Activated T-cell treated with anti-CD3 and anti-CD28 coated beads, Interleukin-2, amount 50 U/mL, for 4 hours (primary cell): Measurements from ENCODE around the gene WDR13. TPM values are rescaled to one million over a fixed set of nuclear protein-coding genes. Genes with fewer than 3 reads are reported as not detected.
"Not testable (repeated sequence)": the region's sequence is repeated elsewhere in the genome, so short reads cannot be mapped to it uniquely, and the experiment has no call there.

Experiments used
- ATAC-seq, 2 donors: fragments of 200-7000 bp; cut with Tn5 transposase; one replicate each; pipeline ENCODE4 v1.10.0; 2021
- DNase-seq: peaks from one replicate; pipeline ENCODE4 v3.0.0-alpha.2; 2020
- H3K27me3 Mint-ChIP-seq: one replicate; pipeline ENCODE4 v1.8.0; 2021; ENCODE audit warnings: low read depth, mixed read lengths
- H3K36me3 Mint-ChIP-seq: one replicate; pipeline ENCODE4 v1.8.0; 2022; ENCODE audit warnings: mixed read lengths; ENCODE audit not compliant: insufficient read depth
- H3K4me1 Mint-ChIP-seq: one replicate; pipeline ENCODE4 v1.8.0; 2021; ENCODE audit warnings: low read depth, mixed read lengths
- H3K4me3 Mint-ChIP-seq: one replicate; pipeline ENCODE4 v1.8.0; 2021; ENCODE audit warnings: mild to moderate bottlenecking, moderate library complexity, mixed read lengths
- H3K9me3 Mint-ChIP-seq: one replicate; pipeline ENCODE4 v1.8.0; 2021; ENCODE audit warnings: mixed read lengths
- total RNA-seq, 3 donors: library from RNA; stranded (reverse); gene quantifications; one replicate each; pipeline ENCODE4 v1.2.1, GENCODE V29; 2021

Gene WDR13
- total RNA-seq, 3 donors from 2014 or later: 36.4 to 49.5 (median 36.9) TPM

- ATAC-seq (no peak), DNase-seq (no peak)
- H3K36me3 Mint-ChIP-seq: no peaks in the 10 kb centered on the region
- no peak overlapping the region for H3K4me3 Mint-ChIP-seq
- peaks cover 2% of the 10 kb centered on the region for H3K27me3 Mint-ChIP-seq
- no peaks in the 10 kb centered on the region for H3K9me3 Mint-ChIP-seq
- no peaks in the 10 kb centered on the region for H3K4me1 Mint-ChIP-seq
Measured at GRCh38 chrX:48611703-48612102, 14.4 kb downstream of the WDR13 start.

GRCh38 chrX:48613502-48614160, 16.3 kb downstream of the WDR13 start:
- ATAC-seq: no peak
- Mint-ChIP-seq H3K4me1 (no peaks in the 10 kb centered on the region), H3K9me3 (no peaks in the 10 kb centered on the region), H3K4me3 (no peak overlapping the region), H3K36me3 (no peaks in the 10 kb centered on the region), H3K27me3 (peaks cover 5% of the 10 kb centered on the region)
- DNase-seq: no peak

GRCh38 chrX:48616576-48616975, 19.3 kb downstream of the WDR13 start:
- Mint-ChIP-seq H3K36me3 (no peaks in the 10 kb centered on the region), H3K4me1 (no peaks in the 10 kb centered on the region), H3K4me3 (no peak overlapping the region), H3K9me3 (no peaks in the 10 kb centered on the region), H3K27me3 (peaks cover 5% of the 10 kb centered on the region)
- ATAC-seq (no peak), DNase-seq (no peak)

GRCh38 chrX:48617542-48618340, 20.4 kb downstream of the WDR13 start:
- no peak for DNase-seq
- peaks cover 5% of the 10 kb centered on the region for H3K27me3 Mint-ChIP-seq
- H3K9me3 Mint-ChIP-seq: no peaks in the 10 kb centered on the region
- no peaks in the 10 kb centered on the region for H3K36me3 Mint-ChIP-seq
- H3K4me1 Mint-ChIP-seq: no peaks in the 10 kb centered on the region
- H3K4me3 Mint-ChIP-seq: no peak overlapping the region
- ATAC-seq: no peak

GRCh38 chrX:48626401-48627298, 29.4 kb downstream of the WDR13 start:
- H3K4me1 Mint-ChIP-seq: peaks cover 5% of the 10 kb centered on the region
- no peaks in the 10 kb centered on the region for H3K27me3 Mint-ChIP-seq
- no peak overlapping the region for H3K4me3 Mint-ChIP-seq
- ATAC-seq (no peak), DNase-seq (no peak)
- H3K9me3 Mint-ChIP-seq: no peaks in the 10 kb centered on the region
- no peaks in the 10 kb centered on the region for H3K36me3 Mint-ChIP-seq

GRCh38 chrX:48631376-48632090, 34.2 kb downstream of the WDR13 start:
- no peak overlapping the region for H3K4me3 Mint-ChIP-seq
- no peaks in the 10 kb centered on the region for H3K27me3 Mint-ChIP-seq
- DNase-seq (peak; percentile 46), ATAC-seq (peak; percentile 76 to 86)
- H3K9me3 Mint-ChIP-seq: no peaks in the 10 kb centered on the region
- H3K36me3 Mint-ChIP-seq: no peaks in the 10 kb centered on the region
- peaks cover 8% of the 10 kb centered on the region for H3K4me1 Mint-ChIP-seq

- Mint-ChIP-seq H3K4me3 (no peak overlapping the region), H3K9me3 (no peaks in the 10 kb centered on the region), H3K4me1 (peaks cover 8% of the 10 kb centered on the region), H3K36me3 (no peaks in the 10 kb centered on the region), H3K27me3 (no peaks in the 10 kb centered on the region)
- DNase-seq: no peak
- ATAC-seq: no peak
Measured at GRCh38 chrX:48632207-48632606, 34.9 kb downstream of the WDR13 start.

GRCh38 chrX:48636301-48636700, 39.0 kb downstream of the WDR13 start:
- H3K4me3 Mint-ChIP-seq: no peak overlapping the region
- DNase-seq (no peak), ATAC-seq (no peak)
- H3K4me1 Mint-ChIP-seq: peaks cover 6% of the 10 kb centered on the region
- no peaks in the 10 kb centered on the region for H3K9me3 Mint-ChIP-seq
- no peaks in the 10 kb centered on the region for H3K36me3 Mint-ChIP-seq
- no peaks in the 10 kb centered on the region for H3K27me3 Mint-ChIP-seq

GRCh38 chrX:48636776-48637175, 39.5 kb downstream of the WDR13 start:
- Mint-ChIP-seq H3K36me3 (no peaks in the 10 kb centered on the region), H3K4me1 (peaks cover 2% of the 10 kb centered on the region), H3K4me3 (no peak overlapping the region), H3K27me3 (no peaks in the 10 kb centered on the region), H3K9me3 (no peaks in the 10 kb centered on the region)
- ATAC-seq: no peak
- no peak for DNase-seq

GRCh38 chrX:48645669-48646068, 48.4 kb downstream of the WDR13 start:
- no peak for ATAC-seq
- Mint-ChIP-seq H3K4me3 (no peak overlapping the region), H3K36me3 (no peaks in the 10 kb centered on the region), H3K9me3 (no peaks in the 10 kb centered on the region), H3K27me3 (no peaks in the 10 kb centered on the region), H3K4me1 (peaks cover 2% of the 10 kb centered on the region)
- no peak for DNase-seq

GRCh38 chrX:48648336-48648751, 51.1 kb downstream of the WDR13 start:
- Mint-ChIP-seq H3K9me3 (no peaks in the 10 kb centered on the region), H3K4me1 (peaks cover 3% of the 10 kb centered on the region), H3K27me3 (no peaks in the 10 kb centered on the region), H3K36me3 (no peaks in the 10 kb centered on the region), H3K4me3 (no peak overlapping the region)
- ATAC-seq (peak; percentile 43 to 52), DNase-seq (peak; percentile 9)

- Mint-ChIP-seq H3K4me1 (peaks cover 3% of the 10 kb centered on the region), H3K9me3 (no peaks in the 10 kb centered on the region), H3K4me3 (no peak overlapping the region), H3K36me3 (no peaks in the 10 kb centered on the region), H3K27me3 (no peaks in the 10 kb centered on the region)
- no peak for DNase-seq
- ATAC-seq: no peak
Measured at GRCh38 chrX:48649102-48649501, 51.8 kb downstream of the WDR13 start.

GRCh38 chrX:48652055-48652579, 54.8 kb downstream of the WDR13 start:
- not testable (repeated sequence) for H3K9me3 Mint-ChIP-seq, DNase-seq, H3K27me3 Mint-ChIP-seq, H3K36me3 Mint-ChIP-seq, H3K4me1 Mint-ChIP-seq, H3K4me3 Mint-ChIP-seq
- peak in 1 of 2 donors; percentile 25 for ATAC-seq

- H3K4me3 Mint-ChIP-seq, H3K36me3 Mint-ChIP-seq, H3K9me3 Mint-ChIP-seq, DNase-seq, H3K4me1 Mint-ChIP-seq, ATAC-seq, H3K27me3 Mint-ChIP-seq: not testable (repeated sequence)
Measured at GRCh38 chrX:48654746-48655145, 57.5 kb downstream of the WDR13 start.
